ENCODE results near the gene EXOSC1.
A peak's percentile ranks its signal among the peaks of the same experiment; 100 is the strongest.

Gene EXOSC1

DNA sequence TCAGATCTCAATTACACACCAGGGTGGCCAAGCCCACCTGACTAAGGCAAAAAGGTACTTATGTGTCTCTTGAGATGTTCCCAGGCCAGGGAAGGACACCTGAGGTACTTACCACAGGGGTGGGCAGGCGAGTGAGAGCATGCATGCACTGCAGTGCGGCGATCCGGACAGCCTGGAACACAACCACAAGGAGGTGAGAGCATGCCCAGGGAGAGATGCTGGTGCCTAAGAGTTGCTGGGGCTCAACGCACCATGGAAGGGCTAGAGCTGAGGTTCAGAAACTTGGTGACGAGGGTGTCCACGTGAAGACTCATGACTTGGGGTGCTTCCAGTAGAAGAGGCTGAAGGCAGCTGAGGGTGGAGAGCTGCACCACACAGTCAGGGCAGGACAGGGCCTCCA, 13.3 kb upstream of the EXOSC1 start:
- no peak for TF ChIP-seq CTCF (IDR thresholded peaks at IDR 0.05; ENCODE audit: control insufficient read depth, extremely low read depth, insufficient read depth)
- no peak overlapping the region for H3K4me3 ChIP-seq (ENCODE audit: low read depth, low read length)
- DNase-seq (ENCODE audit: low read depth) = no peak

DNA sequence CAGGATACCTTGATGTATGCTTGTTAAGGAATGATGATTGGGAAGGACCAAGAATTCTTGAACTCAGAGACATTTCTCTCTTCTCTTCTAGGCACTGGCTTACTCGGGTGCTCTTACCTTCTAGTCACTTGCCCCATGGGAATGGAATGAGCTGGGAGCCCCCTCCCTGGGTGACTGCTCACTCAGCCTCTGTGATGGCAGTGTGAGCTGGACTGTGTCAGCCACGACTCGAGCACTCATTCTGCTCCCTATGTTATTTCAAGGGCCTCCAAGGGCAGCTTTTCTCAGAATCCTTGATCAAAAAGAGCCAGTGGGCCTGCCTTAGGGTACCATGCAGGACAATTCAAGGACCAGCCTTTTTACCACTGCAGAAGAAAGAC, 10.9 kb upstream of the EXOSC1 start:
- TF ChIP-seq CTCF (IDR thresholded peaks at IDR 0.05; ENCODE audit: control insufficient read depth, extremely low read depth, insufficient read depth) = no peak
- H3K4me3 ChIP-seq (ENCODE audit: low read depth, low read length) = no peak overlapping the region
- no peak for DNase-seq (ENCODE audit: low read depth)

DNA sequence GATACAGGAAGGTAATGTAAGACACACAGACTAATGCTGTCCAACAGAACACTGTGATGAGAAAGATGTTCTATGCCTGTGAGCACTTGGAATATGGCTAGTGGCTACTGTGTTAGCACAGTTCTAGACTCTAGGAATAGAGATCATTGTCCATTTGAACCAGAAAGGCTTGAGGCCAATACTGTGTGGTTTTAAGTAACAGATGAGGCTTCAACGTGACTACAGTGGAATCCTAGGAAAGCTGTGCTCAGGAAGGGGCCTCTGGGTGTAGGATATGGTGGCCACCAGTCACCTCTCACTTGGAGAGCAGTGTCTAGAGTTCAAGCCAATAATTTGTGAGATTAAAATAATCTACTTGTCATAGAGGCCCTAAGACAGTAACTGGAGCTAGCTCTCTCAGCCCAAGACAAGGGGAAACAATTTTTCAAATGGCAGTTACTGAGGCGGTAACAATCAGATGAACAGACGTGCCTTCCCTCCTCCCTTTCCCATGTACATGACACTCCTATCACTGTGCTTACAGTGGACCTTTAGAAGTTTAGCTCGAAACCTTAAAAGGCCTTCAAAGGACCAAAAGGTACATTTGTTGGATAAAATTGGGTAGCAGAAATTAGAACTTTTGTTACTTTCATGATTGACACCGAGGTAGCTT, 10.4 kb upstream of the EXOSC1 start:
- no peak overlapping the region for H3K4me3 ChIP-seq (ENCODE audit: low read depth, low read length)
- no peak for DNase-seq (ENCODE audit: low read depth)
- no peak for TF ChIP-seq CTCF (IDR thresholded peaks at IDR 0.05; ENCODE audit: control insufficient read depth, extremely low read depth, insufficient read depth)

DNA sequence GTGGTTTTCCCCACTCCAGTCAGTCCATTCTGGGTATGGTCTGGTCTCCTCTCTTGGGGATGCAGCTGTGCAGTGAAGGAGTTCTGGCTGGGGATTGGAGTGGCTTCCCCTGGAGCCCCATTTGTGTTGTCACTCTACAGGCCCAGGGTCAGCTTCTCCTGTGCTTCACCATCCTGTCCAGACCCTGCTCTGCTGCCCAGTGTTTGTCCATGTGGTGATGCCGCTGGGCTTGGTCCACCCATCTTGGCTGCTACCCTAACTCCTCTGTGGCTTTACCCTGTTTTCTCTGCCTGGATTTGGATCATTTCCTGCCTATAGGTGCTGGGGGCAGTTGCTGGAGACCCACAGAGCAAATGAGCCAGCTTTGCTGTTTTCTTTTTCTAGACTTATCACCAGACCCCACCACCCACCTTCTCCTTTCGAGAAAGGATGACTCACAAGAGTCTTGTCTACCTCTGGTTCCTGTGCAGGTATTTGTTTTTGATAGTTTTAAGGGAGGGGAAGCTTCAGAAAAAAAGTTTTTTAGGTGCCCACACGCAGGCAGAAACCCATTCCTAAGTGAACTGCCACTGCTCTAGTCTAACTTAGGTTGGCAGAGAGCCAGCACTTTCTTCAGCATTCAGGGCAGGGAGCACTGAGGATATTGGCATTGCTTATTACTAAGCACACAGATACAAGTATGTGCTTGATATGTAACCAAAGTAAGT, 8.7 kb upstream of the EXOSC1 start:
- no peak for TF ChIP-seq CTCF (IDR thresholded peaks at IDR 0.05; ENCODE audit: control insufficient read depth, extremely low read depth, insufficient read depth)
- H3K4me3 ChIP-seq (ENCODE audit: low read depth, low read length) = no peak overlapping the region
- peak; percentile 30 for DNase-seq (ENCODE audit: low read depth)

- TF ChIP-seq CTCF (IDR thresholded peaks at IDR 0.05; ENCODE audit: control insufficient read depth, extremely low read depth, insufficient read depth) = no peak
- DNase-seq (ENCODE audit: low read depth) = no peak
Measured at GRCh38 chr10:97452352-97452751, 6.5 kb upstream of the EXOSC1 start.

DNA sequence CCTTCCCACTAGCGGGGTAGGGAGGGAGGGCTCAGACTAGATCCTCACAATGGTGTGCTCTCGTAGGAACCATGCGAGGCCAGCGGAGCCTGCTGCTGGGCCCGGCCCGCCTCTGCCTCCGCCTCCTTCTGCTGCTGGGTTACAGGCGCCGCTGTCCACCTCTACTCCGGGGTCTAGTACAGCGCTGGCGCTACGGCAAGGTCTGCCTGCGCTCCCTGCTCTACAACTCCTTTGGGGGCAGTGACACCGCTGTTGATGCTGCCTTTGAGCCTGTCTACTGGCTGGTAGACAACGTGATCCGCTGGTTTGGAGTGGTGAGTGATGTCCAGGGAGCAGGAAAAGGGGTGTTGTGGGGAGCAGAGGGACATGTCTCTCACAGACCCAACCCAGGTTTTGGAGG, 5.8 kb upstream of the EXOSC1 start:
- no peak for TF ChIP-seq CTCF (IDR thresholded peaks at IDR 0.05; ENCODE audit: control insufficient read depth, extremely low read depth, insufficient read depth)
- DNase-seq (ENCODE audit: low read depth) = no peak
- H3K4me3 ChIP-seq (ENCODE audit: low read depth, low read length) = no peak overlapping the region

More at GRCh38 chr10:97452352-97452751, 6.5 kb upstream of the EXOSC1 start:
- no peak overlapping the region for H3K4me3 ChIP-seq (ENCODE audit: low read depth, low read length)

DNA sequence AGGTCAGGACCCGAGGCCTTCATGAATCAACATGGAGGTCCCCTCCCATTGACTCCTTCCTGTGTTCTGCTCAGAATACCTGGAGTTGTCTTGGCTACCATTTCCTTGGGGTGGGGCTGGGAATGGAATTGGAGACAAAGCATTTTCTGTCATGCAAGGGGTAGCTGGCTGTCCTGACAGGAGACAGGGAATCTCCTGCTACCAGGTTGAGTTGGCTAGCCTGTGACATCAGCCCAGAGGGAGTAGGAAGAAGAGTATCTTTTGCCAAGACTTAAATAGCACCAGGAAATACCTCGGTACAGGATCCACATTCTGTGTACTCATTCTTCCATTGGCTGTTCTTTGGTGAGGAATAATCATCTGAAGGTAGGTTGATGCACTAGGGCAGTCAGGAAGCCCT, 5.0 kb upstream of the EXOSC1 start:
- no peak for TF ChIP-seq CTCF (IDR thresholded peaks at IDR 0.05; ENCODE audit: control insufficient read depth, extremely low read depth, insufficient read depth)
- no peak for DNase-seq (ENCODE audit: low read depth)
- H3K4me3 ChIP-seq (ENCODE audit: low read depth, low read length) = no peak overlapping the region
